H1 (cell line): ENCODE data around the gene TAF3. TPM values are rescaled to one million over a fixed set of nuclear protein-coding genes. Genes with fewer than 3 reads are reported as not detected.
A peak's percentile ranks its signal among the peaks of the same experiment; 100 is the strongest.

Experiments
- CTCF ChIA-PET: fragments of 300-600 bp; sonication (Branson Sonifier 250); formaldehyde crosslinking; loops from one replicate; lab custom pipeline; 2021; ENCODE audit not compliant: partially characterized antibody; lab: Charles Lee
- POLR2A ChIA-PET: fragments of 300-600 bp; sonication (Branson Sonifier 250); formaldehyde crosslinking; loops from one replicate; lab custom pipeline; 2021; ENCODE audit warnings: inconsistent platforms; ENCODE audit not compliant: partially characterized antibody; lab: Charles Lee
- DNase-seq, 2 experiments: peaks; one replicate each; pipeline versions ENCODE4 v3.0.0 to v3.0.0-alpha.2; 2010 to 2022; ENCODE audit warnings: low spot score in 2 of 2, low read depth in 1 of 2, mixed read lengths in 1 of 2
- FAIRE-seq: peaks from 2 replicates; lab custom pipeline; 2011; peaks lifted over from hg19 to GRCh38; lab: Jason Lieb, UNC
- H2AFZ ChIP-seq: 2 replicates; pipeline ENCODE4 v1.8.1; 2012; ENCODE audit warnings: low read length, inconsistent platforms
- H2AK5ac ChIP-seq: 2 replicates; pipeline ENCODE4 v1.6.1; 2013; ENCODE audit warnings: low read depth, low read length
- H2BK120ac ChIP-seq: replicated peaks from 2 replicates; pipeline ENCODE3; 2013; ENCODE audit warnings: low read depth, low read length, inconsistent platforms
- H2BK12ac ChIP-seq: 2 replicates; pipeline ENCODE4 v1.6.1; 2013; ENCODE audit warnings: low read depth, low read length
- H2BK15ac ChIP-seq: 2 replicates; pipeline ENCODE4 v1.6.1; 2013; ENCODE audit warnings: low read length
- H2BK20ac ChIP-seq: 2 replicates; pipeline ENCODE4 v1.6.1; 2013; ENCODE audit warnings: low read length
- H2BK5ac ChIP-seq: 2 replicates; pipeline ENCODE4 v1.6.1; 2013; ENCODE audit warnings: low read depth, low read length
- H3K14ac ChIP-seq: 2 replicates; pipeline ENCODE4 v1.6.1; 2013; ENCODE audit warnings: inconsistent platforms; ENCODE audit not compliant: insufficient read length
- H3K18ac ChIP-seq: 2 replicates; pipeline ENCODE4 v1.6.1; 2013; ENCODE audit warnings: low read length; ENCODE audit errors: extremely low read depth
- H3K23ac ChIP-seq: 2 replicates; pipeline ENCODE4 v1.6.1; 2013; ENCODE audit warnings: inconsistent platforms; ENCODE audit not compliant: insufficient read length
- H3K23me2 ChIP-seq: 2 replicates; pipeline ENCODE4 v1.6.1; 2013; ENCODE audit warnings: low read depth, low read length
- H3K27ac ChIP-seq: 2 replicates; pipeline ENCODE4 v1.6.1; 2011; ENCODE audit warnings: low read depth, low read length, inconsistent platforms
- H3K27me3 ChIP-seq, 4 experiments: replicated peaks in 1 of 4; 1 replicate in 1 of 4; 2 replicates in 3 of 4; pipeline versions ENCODE4 v1.6.1 to v1.8.1; 2011 to 2013; ENCODE audit warnings: low read length in 3 of 4, mild to moderate bottlenecking in 3 of 4, inconsistent platforms in 2 of 4, mixed read lengths in 2 of 4, moderate library complexity in 1 of 4; ENCODE audit not compliant: control insufficient read depth in 3 of 4, insufficient read depth in 3 of 4; ENCODE audit errors: extremely low read depth in 1 of 4
- H3K36me3 ChIP-seq, 4 experiments: 2 replicates each; pipeline versions ENCODE4 v1.6.1 to v1.8.1; 2011 to 2013; ENCODE audit warnings: mild to moderate bottlenecking in 4 of 4, low read length in 3 of 4, moderate library complexity in 2 of 4, control low read depth in 1 of 4, inconsistent platforms in 1 of 4; ENCODE audit not compliant: insufficient read depth in 4 of 4, control insufficient read depth in 2 of 4
- H3K4ac ChIP-seq: replicated peaks from 2 replicates; pipeline ENCODE3; 2013; ENCODE audit warnings: low read length, low read depth, mixed read lengths, inconsistent platforms; ENCODE audit not compliant: insufficient read length
- H3K4me1 ChIP-seq, 4 experiments: replicated peaks in 1 of 4; 1 replicate in 1 of 4; 2 replicates in 3 of 4; pipeline versions ENCODE4 v1.6.1 to v1.8.1; 2011 to 2013; ENCODE audit warnings: low read length in 3 of 4, inconsistent platforms in 2 of 4, mixed read lengths in 1 of 4; ENCODE audit not compliant: insufficient read depth in 4 of 4, control insufficient read depth in 3 of 4
- H3K4me2 ChIP-seq, 2 experiments: 2 replicates each; pipeline versions ENCODE4 v1.6.1 to v1.8.1; 2011 to 2013; ENCODE audit warnings: low read depth in 2 of 2, low read length in 2 of 2, control low read depth in 1 of 2, inconsistent platforms in 1 of 2, mild to moderate bottlenecking in 1 of 2; ENCODE audit not compliant: insufficient read depth in 1 of 2
- H3K4me3 ChIP-seq, 4 experiments: fragments of 200-600, 300-600 bp in 1 of 4; sonication (generic), shearing (Covaris generic), sonication (Bioruptor Twin) in 1 of 4; 2 replicates each; pipeline versions ENCODE4 v1.5.1 to v1.8.1; 2011 to 2016; ENCODE audit warnings: low read length in 4 of 4, low read depth in 3 of 4, control low read depth in 2 of 4, inconsistent platforms in 2 of 4, mild to moderate bottlenecking in 2 of 4, mixed read lengths in 1 of 4, moderate library complexity in 1 of 4; ENCODE audit not compliant: insufficient read depth in 2 of 4; ENCODE audit errors: extremely low read depth in 1 of 4
- H3K56ac ChIP-seq: replicated peaks from 2 replicates; pipeline ENCODE3; 2013; ENCODE audit warnings: low read depth, mild to moderate bottlenecking, mixed read lengths, low read length, inconsistent platforms; ENCODE audit not compliant: insufficient read length
- H3K79me1 ChIP-seq: 2 replicates; pipeline ENCODE4 v1.6.1; 2013; ENCODE audit warnings: low read depth, low read length, control low read depth
- H3K79me2 ChIP-seq, 2 experiments: 2 replicates each; pipeline versions ENCODE4 v1.6.1 to v1.8.1; 2012 to 2013; ENCODE audit warnings: low read length in 2 of 2, mild to moderate bottlenecking in 2 of 2, inconsistent platforms in 1 of 2; ENCODE audit not compliant: insufficient read depth in 2 of 2, control insufficient read depth in 1 of 2
- H3K9ac ChIP-seq, 4 experiments: replicated peaks in 1 of 4; 1 replicate in 1 of 4; 2 replicates in 3 of 4; pipeline versions ENCODE4 v1.6.1 to v1.8.1; 2011 to 2013; ENCODE audit warnings: low read depth in 3 of 4, low read length in 3 of 4, control low read depth in 2 of 4, mild to moderate bottlenecking in 2 of 4, moderate library complexity in 2 of 4, inconsistent platforms in 1 of 4; ENCODE audit errors: extremely low read depth in 1 of 4
- H3K9me3 ChIP-seq, 2 experiments: 2 replicates each; pipeline versions ENCODE4 v1.6.1 to v1.8.1; 2012 to 2013; ENCODE audit warnings: mild to moderate bottlenecking in 2 of 2, moderate library complexity in 2 of 2, control low read depth in 1 of 2, inconsistent platforms in 1 of 2, low read depth in 1 of 2, low read length in 1 of 2, mixed read lengths in 1 of 2; ENCODE audit not compliant: insufficient read depth in 2 of 2
- H4K20me1 ChIP-seq, 2 experiments: replicated peaks in 1 of 2; 2 replicates each; pipeline versions ENCODE3 to v1.8.1; 2011 to 2013; ENCODE audit warnings: inconsistent platforms in 2 of 2, low read length in 2 of 2, mild to moderate bottlenecking in 1 of 2; ENCODE audit not compliant: insufficient read depth in 2 of 2, control insufficient read depth in 1 of 2
- H4K5ac ChIP-seq: 2 replicates; pipeline ENCODE4 v1.6.1; 2013; ENCODE audit warnings: low read length, low read depth, mixed read lengths, inconsistent platforms; ENCODE audit not compliant: insufficient read length
- H4K8ac ChIP-seq: 2 replicates; pipeline ENCODE4 v1.8.0; 2013; ENCODE audit warnings: mild to moderate bottlenecking, moderate library complexity, low read length, inconsistent platforms; ENCODE audit not compliant: insufficient read depth; ENCODE audit errors: extremely low read depth
- H4K91ac ChIP-seq: replicated peaks from 2 replicates; pipeline ENCODE3; 2013; ENCODE audit warnings: low read length, mixed read lengths, inconsistent platforms; ENCODE audit not compliant: insufficient read length
- BRCA1 ChIP-seq: IDR thresholded peaks from 2 replicates; pipeline ENCODE4 v1.6.1; 2012; ENCODE audit warnings: low read depth, low read length, improper control_type of control experiment
- CREB1 ChIP-seq: IDR thresholded peaks from 2 replicates; pipeline ENCODE4 v1.6.1; 2012; ENCODE audit warnings: inconsistent platforms
- CTBP2 ChIP-seq: IDR thresholded peaks from 2 replicates; pipeline ENCODE4 v1.7.0; 2011; ENCODE audit warnings: borderline replicate concordance, mild to moderate bottlenecking, moderate library complexity, mixed read lengths, low read length; ENCODE audit not compliant: insufficient read depth, insufficient read length
- KDM4A ChIP-seq: IDR thresholded peaks from one replicate; pipeline ENCODE4 v1.7.1; 2012; ENCODE audit warnings: low read depth, mild to moderate bottlenecking, moderate library complexity, low read length, inconsistent platforms; ENCODE audit not compliant: severe bottlenecking
- NRF1 ChIP-seq: IDR thresholded peaks from 2 replicates; pipeline ENCODE4 v1.6.1; 2011; ENCODE audit warnings: mild to moderate bottlenecking, low read depth, low read length, improper control_type of control experiment
- SAP30 ChIP-seq: fragments of 300-600 bp; sonication (generic); IDR thresholded peaks from 2 replicates; pipeline ENCODE4 v1.7.1; 2012; ENCODE audit warnings: low read length, moderate library complexity, mild to moderate bottlenecking, inconsistent platforms; ENCODE audit not compliant: insufficient read depth, insufficient replicate concordance
- TCF12 ChIP-seq: IDR thresholded peaks from 2 replicates; pipeline ENCODE4 v1.6.1; 2011; ENCODE audit warnings: low read depth, mild to moderate bottlenecking, low read length
- YY1 ChIP-seq: IDR thresholded peaks from 2 replicates; pipeline ENCODE4 v1.6.1; 2011; ENCODE audit warnings: low read depth, mild to moderate bottlenecking, low read length
- WGBS, 2 experiments: shearing (Covaris generic) in 1 of 2; methylation state at CpG; one replicate each; pipeline versions ENCODE4 v1.1.6 to v1.1.7; 2013 to 2015; ENCODE audit warnings: low lambda C conversion rate in 2 of 2, mixed read lengths in 2 of 2, inconsistent platforms in 1 of 2, low coverage in 1 of 2, missing lambda C conversion rate in 1 of 2; ENCODE audit not compliant: insufficient replicate concordance in 2 of 2, insufficient coverage in 1 of 2, insufficient read length in 1 of 2; ENCODE audit errors: extremely low coverage in 1 of 2, missing lambda C conversion rate in 1 of 2; 5-methylcytosine and 5-hydroxymethylcytosine counted together
- polyA plus RNA-seq, 7 experiments: library from polyadenylated mRNA; depleted of rRNA in 3 of 7; stranded (reverse) in 5 of 7; unstranded in 2 of 7; fragments of >200 nt in 5 of 7; fragments of 200-250 nt in 2 of 7; gene quantifications; 1 replicate in 5 of 7; 2 replicates in 1 of 7; 4 replicates in 1 of 7; pipeline versions ENCODE4 v1.2.1 to v1.2.3, GENCODE V29; 2011 to 2013; ENCODE audit warnings: missing spikeins in 2 of 7, mixed read lengths in 2 of 7
- total RNA-seq: library from RNA; stranded (reverse); fragmentation: NEBNext Ultra II Directional; extraction: Animal tissue kit (Norgen Biotek cat#: 25700); gene quantifications from 2 replicates; pipeline ENCODE4 v1.2.1, GENCODE V29; 2021

TAF3 gene
- total and polyA plus RNA-seq, 2 of the 8 experiments (the other 6 are each of a cell fraction or from before 2014, with no cell fraction given), result 1.5 to 11.2 TPM

DNA sequence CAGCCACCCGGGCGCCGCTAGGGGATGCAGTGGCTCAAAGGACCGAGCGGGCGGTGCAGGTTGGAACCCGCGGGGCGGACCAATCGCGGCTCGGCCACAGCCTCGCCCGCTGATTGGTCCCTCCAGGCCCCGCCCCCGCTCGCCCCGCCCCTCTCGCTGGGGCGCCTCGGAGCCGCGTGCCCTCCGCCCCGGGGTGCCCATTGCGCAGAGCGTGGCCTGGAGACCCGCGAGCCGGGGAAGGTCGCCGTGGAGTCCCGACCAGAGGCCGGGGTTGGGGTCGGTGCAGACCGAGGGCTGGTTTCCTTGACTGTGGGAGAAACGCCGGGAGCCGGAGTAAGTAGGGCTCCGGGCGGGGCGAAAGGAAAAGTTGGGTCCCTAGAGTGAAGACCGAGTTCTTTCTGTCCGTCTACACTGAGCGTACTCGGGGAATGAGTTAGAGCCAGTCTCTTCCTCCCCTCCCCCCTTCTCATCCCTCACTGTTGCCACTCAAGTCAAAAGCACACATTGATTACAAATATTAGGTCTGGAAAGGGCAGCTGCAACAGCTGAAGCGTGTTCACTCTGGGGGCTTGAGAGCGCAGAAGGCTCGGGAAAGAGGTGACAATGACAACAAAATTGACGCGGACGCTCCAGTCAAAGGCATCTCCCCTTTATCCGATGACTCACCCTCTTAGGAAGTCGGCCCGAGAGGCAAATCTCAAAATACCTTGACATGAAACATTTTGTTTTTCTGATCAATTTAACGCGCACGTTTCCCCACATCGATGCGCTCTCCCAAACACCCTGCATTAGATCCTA is 235.3 kb downstream of the TAF3 start:
- Histone ChIP-seq H4K5ac (no peak overlapping the region), H3K23ac (no peak overlapping the region), H2BK20ac (no peak overlapping the region), H3K4ac (no peak overlapping the region), H2BK15ac (no peak overlapping the region), H3K56ac (no peak overlapping the region), H2BK5ac (no peak overlapping the region), H3K27ac (no peak overlapping the region), H2AK5ac (no peak overlapping the region), H3K4me3 (peak overlapping the region; percentile 33 to 61 (median 40)), H2BK120ac (no peak overlapping the region), H4K20me1 (peaks cover 9 to 14% of the 10 kb centered on the region in 2 experiments), H3K79me2 (no peaks in the 10 kb centered on the region), H3K27me3 (peaks cover 69 to 98% (median 95%) of the 10 kb centered on the region in 4 experiments), H3K9me3 (no peaks in the 10 kb centered on the region), H3K79me1 (no peaks in the 10 kb centered on the region), H2BK12ac (no peak overlapping the region), H3K23me2 (peaks cover 24% of the 10 kb centered on the region), H3K36me3 (no peaks in the 10 kb centered on the region; a peak in 1 of 8 replicates), H3K9ac (no peak overlapping the region), H3K14ac (no peak overlapping the region), H4K8ac (no peak overlapping the region), H2AFZ (no peak overlapping the region), H3K4me2 (peak overlapping the region; percentile 84 to 94), H4K91ac (no peak overlapping the region), H3K18ac (no peak overlapping the region; the same call in 1 of the 2 replicates), H3K4me1 (peaks cover 5 to 46% (median 25%) of the 10 kb centered on the region in 4 experiments)
- peak in 1 of 2 experiments; percentile 91 for DNase-seq
- 2% methylated on average over 40 of the region's 60 CpGs; no CpG with 5 or more reads in 1 of the 2 experiments for WGBS, 2 experiments
- CTCF ChIA-PET, result interaction anchor here (0.6 to 1.2 kb wide), 6 partner anchors 10 to 393 kb away, joined by 3 to 5 read pairs (median 3); no protein-coding TSS in a partner anchor
- POLR2A ChIA-PET, result no interaction called here
- no peak for FAIRE-seq
- 0 out of 2 replicates have a peak, but pooled peaks have one; percentile 39 for TF ChIP-seq CREB1
- 0 out of 2 replicates have a peak, but pooled peaks have one; percentile 23 for TF ChIP-seq TCF12
- peak; percentile 72 for TF ChIP-seq KDM4A
- TF ChIP-seq BRCA1, result no peak
- no peak for TF ChIP-seq SAP30
- no peak for TF ChIP-seq CTBP2
- TF ChIP-seq NRF1, result no peak
- TF ChIP-seq YY1, result no peak
